MCF 10A (cell line): ENCODE data around the gene RNF11. TPM values are rescaled to one million over a fixed set of nuclear protein-coding genes. Genes with fewer than 3 reads are reported as not detected.
A peak's percentile ranks its signal among the peaks of the same experiment; 100 is the strongest.
"Not testable (repeated sequence)": the region's sequence is repeated elsewhere in the genome, so short reads cannot be mapped to it uniquely, and the experiment has no call there.

Experiments
- BruUV-seq: library from RNA; stranded (reverse); fragments of 400-500 nt; replicated peaks from 2 replicates; lab custom pipeline; 2021; lab: Mats Ljungman, UMichigan
- CTCF ChIA-PET: fragments of 300-600 bp; sonication (Branson Sonifier 250); formaldehyde crosslinking; extraction: SDS; loops from one replicate; lab custom pipeline; 2021; ENCODE audit warnings: antibody characterized with exemption, inconsistent platforms; lab: Yijun Ruan, JAX
- POLR2A ChIA-PET: fragments of 300-600, 350-650 bp; sonication (Branson Sonifier 250); formaldehyde crosslinking; extraction: SDS; loops from one replicate; lab custom pipeline; 2020; ENCODE audit warnings: antibody characterized with exemption, inconsistent platforms; lab: Yijun Ruan, JAX
- DNase-seq: peaks from one replicate; pipeline ENCODE4 v3.0.0-alpha.2; 2018; ENCODE audit not compliant: unreplicated experiment
- H3K27ac Mint-ChIP-seq: one replicate; pipeline ENCODE4 v1.8.0; 2022; ENCODE audit warnings: mild to moderate bottlenecking, low read depth, mixed read lengths; ENCODE audit not compliant: unreplicated experiment
- H3K27me3 Mint-ChIP-seq: one replicate; pipeline ENCODE4 v1.8.0; 2022; ENCODE audit warnings: mixed read lengths; ENCODE audit not compliant: insufficient read depth, unreplicated experiment
- H3K36me3 Mint-ChIP-seq: one replicate; pipeline ENCODE4 v1.8.0; 2022; ENCODE audit warnings: mild to moderate bottlenecking, moderate library complexity, mixed read lengths; ENCODE audit not compliant: insufficient read depth, unreplicated experiment
- H3K4me1 Mint-ChIP-seq: one replicate; pipeline ENCODE4 v1.8.0; 2022; ENCODE audit warnings: mixed read lengths; ENCODE audit not compliant: insufficient read depth, unreplicated experiment
- H3K4me3 Mint-ChIP-seq: one replicate; pipeline ENCODE4 v1.8.0; 2022; ENCODE audit warnings: mild to moderate bottlenecking, moderate library complexity, mixed read lengths; ENCODE audit not compliant: unreplicated experiment
- H3K9me3 Mint-ChIP-seq: one replicate; pipeline ENCODE4 v1.8.0; 2022; ENCODE audit warnings: mixed read lengths; ENCODE audit not compliant: unreplicated experiment
- CTCF ChIP-seq: fragments of 200-600 bp; IDR thresholded peaks from one replicate; pipeline ENCODE4 v1.8.0; 2022; ENCODE audit warnings: antibody characterized with exemption, mild to moderate bottlenecking; ENCODE audit not compliant: unreplicated experiment
- intact Hi-C: fragments of 100-400 bp; cut with micrococcal nuclease; formaldehyde crosslinking; loops from 2 replicates; pipeline ENCODE4 v1.14.1; 2022
- total RNA-seq: library from RNA; stranded (reverse); gene quantifications from 2 replicates; pipeline ENCODE4 v1.2.3, GENCODE V29; 2022

RNF11 gene
- total RNA-seq, 1 experiment from 2014 or later = 73.1 TPM

- BruUV-seq = no TSS peak
- intact Hi-C loops = no loop called here
- no peak overlapping the region for H3K27ac Mint-ChIP-seq
- H3K4me1 Mint-ChIP-seq = no peaks in the 10 kb centered on the region
- H3K9me3 Mint-ChIP-seq = no peaks in the 10 kb centered on the region
- CTCF ChIA-PET = interaction anchor here (0.6 to 1.8 kb wide), 2 partner anchors 33 to 136 kb away, joined by 3 to 9 read pairs; no protein-coding TSS in a partner anchor
- POLR2A ChIA-PET = interaction anchor here (2.6 kb wide), 1 partner anchor 11 kb away, joined by 15 read pairs; the partner anchor contains the start of gene RNF11
- H3K27me3 Mint-ChIP-seq = no peaks in the 10 kb centered on the region
- H3K4me3 Mint-ChIP-seq = no peak overlapping the region
- TF ChIP-seq CTCF = no peak
- no peak for DNase-seq
- H3K36me3 Mint-ChIP-seq = no peaks in the 10 kb centered on the region
Observed at GRCh38 chr1:51224255-51224654, 11.8 kb upstream of the RNF11 start.

- H3K9me3 Mint-ChIP-seq, H3K36me3 Mint-ChIP-seq, H3K4me3 Mint-ChIP-seq, H3K27me3 Mint-ChIP-seq, BruUV-seq, H3K27ac Mint-ChIP-seq, DNase-seq, H3K4me1 Mint-ChIP-seq, intact Hi-C loops: not testable (repeated sequence)
- CTCF ChIA-PET = interaction anchor here (0.6 kb wide), 1 partner anchor 861 kb away, joined by 3 read pairs; no protein-coding TSS in a partner anchor
- POLR2A ChIA-PET = interaction anchor here (2.6 kb wide), 1 partner anchor 8 kb away, joined by 15 read pairs; the partner anchor contains the start of gene RNF11
Observed at GRCh38 chr1:51227231-51227960, 8.7 kb upstream of the RNF11 start.

GRCh38 chr1:51228471-51228870 is 7.6 kb upstream of the RNF11 start:
- POLR2A ChIA-PET, DNase-seq, H3K9me3 Mint-ChIP-seq, H3K27ac Mint-ChIP-seq, H3K27me3 Mint-ChIP-seq, H3K4me3 Mint-ChIP-seq, CTCF ChIA-PET, H3K4me1 Mint-ChIP-seq, BruUV-seq, H3K36me3 Mint-ChIP-seq, intact Hi-C loops: not testable (repeated sequence)

- H3K9me3 Mint-ChIP-seq = no peaks in the 10 kb centered on the region
- TF ChIP-seq CTCF = no peak
- intact Hi-C loops = loop anchor here (10.0 kb wide), 1 partner anchor 64 kb away; no protein-coding TSS in a partner anchor
- H3K27ac Mint-ChIP-seq = no peak overlapping the region
- H3K4me3 Mint-ChIP-seq = no peak overlapping the region
- BruUV-seq = no TSS peak
- no peaks in the 10 kb centered on the region for H3K27me3 Mint-ChIP-seq
- peaks cover 23% of the 10 kb centered on the region for H3K4me1 Mint-ChIP-seq
- ChIA-PET CTCF (interaction anchor here (0.6 to 1.4 kb wide), 4 partner anchors 9 to 199 kb away, joined by 3 to 6 read pairs (median 4); no protein-coding TSS in a partner anchor), POLR2A (no interaction called here)
- H3K36me3 Mint-ChIP-seq = peaks cover 5% of the 10 kb centered on the region
- no peak for DNase-seq
Observed at GRCh38 chr1:51230501-51231078, 5.5 kb upstream of the RNF11 start.

- Mint-ChIP-seq H3K4me3 (no peak overlapping the region), H3K27ac (peak overlapping the region; percentile 71), H3K36me3 (peaks cover 5% of the 10 kb centered on the region), H3K9me3 (no peaks in the 10 kb centered on the region), H3K27me3 (no peaks in the 10 kb centered on the region), H3K4me1 (peaks cover 24% of the 10 kb centered on the region)
- TF ChIP-seq CTCF = no peak
- intact Hi-C loops = loop anchor here (10.0 kb wide), 1 partner anchor 64 kb away; no protein-coding TSS in a partner anchor
- ChIA-PET CTCF (interaction anchor here (0.6 to 2.3 kb wide), 4 partner anchors 8 to 199 kb away, joined by 3 to 10 read pairs (median 5); no protein-coding TSS in a partner anchor), POLR2A (no interaction called here)
- peak; percentile 14 for DNase-seq
- no TSS peak for BruUV-seq
Observed at GRCh38 chr1:51231120-51231519, 5.0 kb upstream of the RNF11 start.
